SKM-1 treated with dmso at 0.1 percent for 144 hours (cell line): ENCODE measurements around the gene TRABD2B.
A peak's percentile ranks its signal among the peaks of the same experiment; 100 is the strongest.

Source experiments
- DNase-seq: peaks from one replicate; lab custom pipeline; 2025; ENCODE audit not compliant: unreplicated experiment; lab: John Stamatoyannopoulos, UW

TRABD2B gene

GRCh38 chr1:47763591-47764171 is 233.5 kb downstream of the TRABD2B start:
- no peak for DNase-seq

GRCh38 chr1:47761974-47762373 is 235.2 kb downstream of the TRABD2B start:
- DNase-seq = no peak

DNA sequence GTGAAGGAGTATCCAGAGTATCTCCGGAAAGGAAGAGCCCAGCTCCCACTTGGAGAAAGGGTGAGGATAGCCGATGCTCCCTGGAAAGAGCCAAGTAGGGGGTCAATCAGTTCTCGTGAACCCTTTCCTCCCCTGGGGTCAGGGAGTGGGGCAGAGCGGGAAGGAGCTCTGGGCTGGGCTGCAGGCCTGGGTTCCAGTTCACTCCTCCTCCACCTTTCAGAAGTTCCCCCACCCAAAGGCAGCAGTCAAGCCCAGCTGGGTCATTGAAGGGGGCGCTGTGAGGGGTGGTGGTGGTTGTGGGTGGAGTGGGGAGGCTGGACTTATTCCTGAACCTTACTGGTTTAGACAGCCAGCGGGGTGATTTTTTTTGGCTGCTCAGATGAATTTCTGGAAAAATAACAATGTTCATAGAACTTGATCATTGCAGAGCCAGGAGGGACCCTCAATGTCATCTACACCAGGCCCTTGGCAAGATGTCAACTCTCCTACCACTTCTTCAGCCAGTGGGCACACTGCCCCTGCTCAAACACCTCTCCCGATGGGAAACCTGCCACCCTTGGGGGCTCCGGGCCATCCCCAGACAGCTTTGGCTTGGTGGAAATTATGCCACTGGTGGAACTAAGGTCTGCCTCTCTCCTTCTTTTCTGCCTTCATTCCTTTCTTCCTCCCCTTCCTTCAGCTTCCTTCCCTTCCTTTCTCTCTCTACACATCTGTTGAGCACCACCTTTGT is 235.8 kb downstream of the TRABD2B start:
- DNase-seq = no peak

DNA sequence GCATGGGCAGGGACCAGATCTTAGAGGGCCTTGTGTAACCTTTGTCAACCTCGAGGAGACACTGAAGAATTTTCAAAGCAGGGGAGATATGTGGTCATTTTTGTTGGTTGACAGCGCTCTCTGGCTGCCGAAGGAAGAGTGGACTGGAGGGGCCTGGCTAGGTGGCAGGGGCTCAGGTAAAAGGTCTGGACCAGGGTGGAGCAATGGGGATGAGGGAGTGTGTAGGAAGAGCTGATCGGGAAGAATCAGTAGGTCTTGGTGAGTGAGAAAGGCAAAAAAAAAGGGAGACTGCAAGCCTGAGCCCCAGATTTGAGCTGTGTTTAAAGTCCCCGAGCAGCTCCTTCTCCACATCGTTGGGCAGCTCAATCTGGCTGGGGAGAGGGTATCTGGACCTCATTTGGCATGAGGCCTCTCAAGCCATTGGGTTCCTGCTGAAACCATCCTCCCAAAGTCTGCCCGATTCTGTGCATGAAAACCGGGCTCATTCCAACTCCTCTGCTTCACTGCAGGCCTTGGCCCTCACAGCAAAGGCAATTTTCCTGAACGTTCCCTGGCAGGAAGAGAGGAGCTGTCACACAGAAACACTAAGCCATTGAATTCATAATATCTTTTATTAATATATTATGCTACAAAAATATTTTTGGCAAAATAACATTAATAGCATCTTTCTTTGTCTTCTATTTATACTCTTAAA is 237.1 kb downstream of the TRABD2B start:
- DNase-seq = no peak

DNA sequence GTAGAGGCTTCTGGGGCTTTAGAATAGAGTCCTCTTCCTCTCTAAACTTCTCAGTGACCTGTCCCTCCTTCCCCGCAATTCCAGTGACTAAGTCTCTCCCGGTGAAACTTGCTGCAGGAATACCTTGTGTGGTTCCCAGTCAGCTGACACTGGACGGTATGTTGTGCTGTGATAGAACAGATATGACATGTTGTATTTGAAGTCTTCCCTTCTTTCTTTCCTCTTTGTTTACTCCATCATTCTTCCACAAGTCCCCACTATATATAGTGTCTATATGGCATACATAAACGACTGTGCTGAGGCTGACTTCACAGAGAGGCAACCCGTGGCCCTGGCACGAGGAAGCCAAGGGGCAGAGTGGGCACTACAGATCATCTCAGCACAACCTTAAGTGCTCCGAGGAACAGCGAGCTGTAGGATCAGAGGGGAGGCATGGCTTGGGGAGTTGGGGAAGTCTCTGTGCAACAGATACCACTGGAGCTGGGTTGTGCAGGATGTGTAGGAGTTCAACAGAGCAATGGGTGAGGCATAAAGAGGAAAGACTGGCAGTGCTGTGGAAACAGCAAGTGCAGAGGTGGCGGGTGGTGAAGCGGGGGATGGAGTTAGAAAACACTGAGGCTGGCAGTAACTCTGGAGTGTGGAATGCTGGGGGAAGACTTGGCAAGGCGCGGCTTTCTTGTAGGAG is 237.8 kb downstream of the TRABD2B start:
- DNase-seq = no peak

DNA sequence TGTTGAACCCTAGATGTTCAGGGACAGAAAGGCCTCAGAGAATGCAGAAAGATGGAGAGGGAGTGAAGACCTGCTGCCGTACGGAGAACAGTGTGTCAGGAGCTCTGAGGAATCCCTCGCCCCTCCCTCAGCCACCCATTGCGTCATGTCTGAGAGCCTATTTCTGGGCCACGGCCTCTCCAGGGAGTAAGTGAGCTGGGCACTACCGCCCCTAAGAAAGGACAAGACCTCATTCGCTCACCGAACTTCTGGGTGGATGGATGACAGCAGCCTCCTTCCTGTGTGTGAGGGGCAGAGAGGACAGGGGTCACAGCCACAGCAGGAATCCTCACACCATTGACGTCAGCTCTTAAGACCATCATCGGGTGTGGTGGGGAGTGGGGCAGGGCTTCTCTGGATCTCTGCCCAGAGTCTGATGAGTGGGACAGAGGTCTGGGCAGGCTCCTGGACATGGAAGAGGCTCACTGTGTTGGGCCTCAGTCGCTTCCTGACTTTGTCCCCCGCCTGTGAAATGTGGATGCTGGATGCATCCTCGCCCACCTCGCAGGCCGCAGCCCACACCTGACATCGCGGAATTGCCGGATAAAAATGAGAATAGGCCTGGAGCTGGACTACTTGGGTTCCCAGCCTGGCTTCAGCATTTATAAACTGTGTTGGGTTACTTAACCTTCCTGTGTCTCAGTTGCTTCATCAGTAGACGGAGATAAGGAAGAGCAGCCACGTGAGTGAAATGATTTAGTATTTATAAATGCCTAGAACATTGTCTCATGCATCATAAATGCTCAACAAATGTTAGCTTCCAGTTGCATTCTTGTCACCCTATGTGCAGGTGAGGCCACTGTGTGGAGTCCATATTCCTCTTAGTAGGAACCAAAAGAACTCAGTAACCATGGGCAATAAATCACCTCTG is 238.6 kb downstream of the TRABD2B start:
- DNase-seq = no peak

- no peak for DNase-seq
Observed at GRCh38 chr1:47757226-47757975, 239.8 kb downstream of the TRABD2B start.

- DNase-seq = no peak
Observed at GRCh38 chr1:47756411-47756810, 240.8 kb downstream of the TRABD2B start.

DNA sequence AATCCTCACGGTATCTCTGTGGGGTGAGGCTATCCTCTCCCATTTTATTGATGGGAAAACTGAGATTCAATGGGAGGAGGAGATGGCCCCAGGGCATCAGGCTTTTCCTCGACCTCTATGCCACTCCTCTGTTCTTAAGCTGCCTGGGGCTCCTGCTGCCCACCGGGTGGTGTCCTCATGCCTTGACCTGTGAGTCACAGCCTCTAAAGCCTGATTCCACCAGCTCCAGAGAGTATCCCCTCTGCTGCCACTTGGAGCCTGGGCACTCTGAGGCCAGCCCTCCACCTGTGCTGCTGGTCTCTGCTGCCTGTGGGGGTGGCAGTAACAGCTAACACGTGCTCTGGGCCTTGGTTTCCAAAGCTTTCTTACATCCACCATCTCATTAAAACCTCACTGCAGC is 241.2 kb downstream of the TRABD2B start:
- no peak for DNase-seq

GRCh38 chr1:47755101-47755990 is 241.8 kb downstream of the TRABD2B start:
- DNase-seq = peak; percentile 15

GRCh38 chr1:47754221-47754620 is 243.0 kb downstream of the TRABD2B start:
- no peak for DNase-seq

GRCh38 chr1:47753808-47754207 is 243.4 kb downstream of the TRABD2B start:
- DNase-seq = no peak

DNA sequence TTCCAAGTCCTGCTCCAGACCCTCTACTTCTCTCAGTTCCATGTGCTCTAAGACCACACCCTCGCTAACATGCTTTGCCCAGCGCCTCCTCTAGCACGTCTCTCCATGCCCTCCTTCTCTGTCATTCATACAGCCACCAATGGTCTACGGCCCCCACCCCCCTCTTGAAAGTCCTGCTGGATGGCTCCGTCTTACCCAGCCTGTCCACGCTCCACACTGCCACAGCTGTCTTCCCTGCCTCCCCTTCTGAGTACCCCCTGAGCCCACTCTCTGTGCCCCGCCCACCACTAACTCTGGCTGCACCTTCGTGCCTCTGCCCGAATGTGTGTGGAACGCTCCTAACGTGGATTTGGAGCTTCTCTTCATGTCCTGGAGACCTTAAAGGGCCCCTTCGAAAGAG is 244.6 kb downstream of the TRABD2B start:
- DNase-seq = no peak

GRCh38 chr1:47751996-47752451 is 245.2 kb downstream of the TRABD2B start:
- no peak for DNase-seq

DNA sequence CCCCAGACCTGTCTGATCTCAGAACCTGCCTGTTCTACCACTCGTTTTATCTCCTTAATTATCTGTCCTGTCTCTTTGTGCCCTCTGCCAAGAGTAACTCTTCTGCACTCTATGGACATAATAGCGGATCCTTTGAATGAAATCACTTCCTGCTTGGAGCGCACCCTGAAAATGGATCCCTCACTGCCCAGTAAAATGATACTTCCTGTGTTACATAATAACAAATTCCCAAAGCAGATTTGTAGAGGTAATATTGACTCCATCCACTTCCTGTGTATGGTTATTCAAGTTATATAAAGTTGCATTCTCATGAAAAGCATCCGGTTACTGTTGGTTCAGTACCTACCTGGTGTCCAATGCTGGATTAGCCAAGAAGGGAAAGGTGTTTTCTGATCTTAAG is 246.0 kb downstream of the TRABD2B start:
- DNase-seq = no peak

- DNase-seq = no peak
Observed at GRCh38 chr1:47745715-47746609, 251.2 kb downstream of the TRABD2B start.

DNA sequence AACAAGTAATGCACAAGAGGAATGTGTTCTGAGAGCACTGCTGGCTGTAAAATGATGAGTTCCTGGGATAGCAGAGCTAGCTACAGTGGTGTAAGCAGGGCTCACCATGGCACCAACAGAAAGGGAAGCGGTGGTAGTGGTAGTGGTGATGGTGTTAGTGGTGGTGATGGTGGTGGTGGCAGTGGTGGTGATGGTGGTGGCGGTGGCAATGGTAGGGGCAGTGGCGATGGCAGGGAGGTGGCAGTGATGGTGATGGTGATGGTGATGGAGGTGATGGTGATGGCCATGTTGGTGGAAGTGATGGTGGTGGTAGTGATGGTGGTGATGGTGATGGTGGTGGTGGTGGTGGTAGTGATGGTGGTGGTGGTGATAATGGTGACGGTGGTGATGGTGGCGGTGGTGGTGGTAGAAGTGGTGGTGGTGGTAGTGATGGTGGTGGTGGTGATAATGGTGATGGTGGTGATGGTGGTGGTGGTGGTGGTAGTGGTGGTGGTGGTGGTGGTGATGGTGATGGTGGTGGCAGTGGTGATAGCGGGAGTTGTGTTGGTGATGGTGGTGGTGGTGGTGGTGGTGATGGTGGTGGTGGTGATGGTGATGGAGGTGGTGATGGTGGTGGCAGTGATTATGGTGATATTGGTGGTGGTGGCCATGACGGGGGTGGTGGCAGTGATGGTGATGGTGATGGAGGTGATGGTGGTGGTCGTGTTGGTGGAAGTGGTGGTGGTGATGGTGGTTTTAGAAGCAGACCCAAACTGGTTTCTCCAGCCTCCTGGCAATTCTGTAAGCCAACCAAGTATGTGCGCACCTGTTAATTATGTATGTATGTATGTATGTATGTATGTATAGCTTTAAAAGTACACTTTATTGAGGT is 254.1 kb downstream of the TRABD2B start:
- no peak for DNase-seq
